NCI-H1436 treated with DMSO at 0.1 percent for 48 hours (cell line): ENCODE data around the gene AKT1S1.

Source experiments
- DNase-seq: peaks from one replicate; lab custom pipeline; 2025; lab: John Stamatoyannopoulos, UW

AKT1S1 gene

GRCh38 chr19:49882643-49883042, 5.5 kb upstream of the AKT1S1 start:
- DNase-seq = no peak

- DNase-seq = no peak
Measured at GRCh38 chr19:49881672-49882394, 4.7 kb upstream of the AKT1S1 start.

GRCh38 chr19:49881186-49881585, 4.0 kb upstream of the AKT1S1 start:
- no peak for DNase-seq

- DNase-seq = no peak
Measured at GRCh38 chr19:49880162-49880869, 3.2 kb upstream of the AKT1S1 start.

GRCh38 chr19:49879243-49879963, 2.2 kb upstream of the AKT1S1 start:
- DNase-seq = no peak

GRCh38 chr19:49878744-49879070, 1.6 kb upstream of the AKT1S1 start:
- DNase-seq = no peak

- DNase-seq = peak; percentile 94
Measured at GRCh38 chr19:49877879-49878743, 956 bp upstream of the AKT1S1 start.

- peak; percentile 99 for DNase-seq
Measured at GRCh38 chr19:49876422-49877019, 634 bp downstream of the AKT1S1 start.

GRCh38 chr19:49875857-49876421, 1.2 kb downstream of the AKT1S1 start:
- DNase-seq = no peak

- DNase-seq = no peak
Measured at GRCh38 chr19:49875177-49875576, 2.0 kb downstream of the AKT1S1 start.

GRCh38 chr19:49874503-49875157, 2.5 kb downstream of the AKT1S1 start:
- no peak for DNase-seq

- DNase-seq = no peak
Measured at GRCh38 chr19:49873834-49874233, 3.3 kb downstream of the AKT1S1 start.

GRCh38 chr19:49873129-49873521, 4.0 kb downstream of the AKT1S1 start:
- DNase-seq = no peak

GRCh38 chr19:49872245-49873128, 4.7 kb downstream of the AKT1S1 start:
- no peak for DNase-seq

- DNase-seq = no peak
Measured at GRCh38 chr19:49871349-49871985, 5.7 kb downstream of the AKT1S1 start.

- DNase-seq = no peak
Measured at GRCh38 chr19:49870309-49870901, 6.8 kb downstream of the AKT1S1 start.

- peak; percentile 100 for DNase-seq
Measured at GRCh38 chr19:49869484-49870308, 7.5 kb downstream of the AKT1S1 start.

- no peak for DNase-seq
Measured at GRCh38 chr19:49869009-49869483, 8.1 kb downstream of the AKT1S1 start.
